HuH-7 (cell line): Measurements from ENCODE around the gene ZNF808.
A peak's percentile ranks its signal among the peaks of the same experiment; 100 is the strongest.
"Not testable (repeated sequence)": the region's sequence is repeated elsewhere in the genome, so short reads cannot be mapped to it uniquely, and the experiment has no call there.

Experiments
- DNase-seq: peaks from one replicate; pipeline ENCODE4 v3.0.0; 2011; ENCODE audit warnings: low spot score

The ZNF808 gene

DNA sequence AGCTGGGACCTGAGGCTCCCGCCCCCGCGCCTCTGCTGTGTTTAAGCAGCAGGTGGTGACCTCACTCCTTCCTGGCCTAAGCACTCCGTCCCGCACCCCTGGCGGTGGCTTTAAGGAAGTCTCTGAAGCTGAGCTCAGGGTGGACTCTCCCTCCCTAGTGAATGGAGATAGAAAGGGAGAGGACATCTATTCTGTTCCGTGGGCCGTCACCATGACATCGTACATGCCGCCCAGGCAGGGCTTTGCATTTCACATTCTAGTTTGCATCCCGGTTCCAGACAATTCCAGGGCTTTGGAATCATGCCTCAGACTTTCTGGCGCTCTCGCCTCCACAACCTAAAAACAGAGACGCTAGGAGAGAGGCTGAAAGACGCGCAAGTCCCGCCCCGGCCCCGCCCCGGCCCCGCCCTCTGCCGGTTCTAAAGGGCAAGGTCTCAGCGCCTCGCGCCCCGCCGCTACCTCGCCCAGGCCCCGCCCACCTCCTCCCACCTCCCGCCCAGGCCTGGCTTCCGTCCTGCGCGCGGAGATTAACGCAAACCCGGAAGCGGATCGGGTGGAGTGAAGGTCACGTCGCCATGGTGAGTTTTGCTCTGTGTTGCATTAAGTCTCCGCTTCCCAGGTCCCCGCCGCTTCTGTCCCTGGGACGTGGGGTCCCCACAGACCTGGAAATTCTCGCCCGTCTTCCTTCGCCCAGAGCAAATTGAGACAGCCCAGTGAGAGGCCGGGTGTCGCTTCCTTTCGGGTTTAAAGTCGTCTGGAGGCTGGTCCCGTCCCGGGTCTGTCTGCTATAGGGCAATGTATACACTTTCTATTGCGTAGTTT is at the start of gene ZNF808:
Gene ZNF808 (plus strand): TSS at position 535 of the 822 bp plus-strand sequence. CDS start 15,617 bp downstream, outside the sequence.
- peak; percentile 81 for DNase-seq

DNA sequence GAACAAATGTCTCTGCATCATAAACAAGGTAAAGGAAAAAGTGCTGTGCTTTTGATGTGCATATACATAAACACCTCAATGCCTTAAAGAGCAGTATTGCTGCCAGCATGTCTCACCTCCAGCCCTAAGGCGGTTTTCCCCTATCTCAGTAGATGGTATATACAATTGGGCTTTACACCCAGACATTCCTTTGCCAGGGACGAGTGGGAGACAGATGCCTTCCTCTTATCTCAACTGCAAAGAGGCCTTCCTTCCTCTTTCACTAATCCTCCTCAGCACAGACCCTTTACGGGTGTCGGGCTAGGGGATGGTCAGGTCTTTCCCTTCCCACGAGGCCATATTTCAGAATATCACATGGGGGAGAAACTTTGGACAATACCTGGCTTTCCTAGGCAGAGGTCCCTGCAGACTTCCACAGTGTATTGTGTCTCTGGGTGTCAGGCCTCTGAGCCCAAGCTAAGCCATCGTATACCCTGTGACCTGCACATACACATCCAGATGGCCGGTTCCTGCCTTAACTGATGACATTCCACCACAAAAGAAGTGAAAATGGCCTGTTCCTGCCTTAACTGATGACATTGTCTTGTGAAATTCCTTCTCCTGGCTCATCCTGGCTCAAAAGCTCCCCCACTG is 43.2 kb upstream of the ZNF808 start:
- DNase-seq: not testable (repeated sequence)

DNA sequence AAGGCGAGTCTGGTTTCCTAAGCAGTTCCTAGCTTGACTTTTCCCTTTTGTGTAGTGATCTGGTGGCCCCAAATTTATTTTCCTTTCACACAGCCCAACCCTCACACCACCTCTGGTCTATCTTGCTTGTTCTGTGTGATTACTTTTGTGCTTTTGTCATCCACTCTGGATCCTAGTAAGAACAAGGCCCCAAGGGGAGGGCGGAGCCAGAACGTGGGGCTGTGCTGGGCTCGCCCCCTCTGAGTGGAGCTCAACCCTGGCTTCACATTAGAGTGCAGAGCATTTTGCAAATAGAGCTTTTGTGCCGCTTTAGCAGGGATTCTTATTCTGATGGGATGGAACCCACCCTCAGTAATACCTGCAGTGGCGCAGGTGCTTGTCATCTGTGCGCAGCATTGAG is 42.4 kb upstream of the ZNF808 start:
- DNase-seq: not testable (repeated sequence)

DNA sequence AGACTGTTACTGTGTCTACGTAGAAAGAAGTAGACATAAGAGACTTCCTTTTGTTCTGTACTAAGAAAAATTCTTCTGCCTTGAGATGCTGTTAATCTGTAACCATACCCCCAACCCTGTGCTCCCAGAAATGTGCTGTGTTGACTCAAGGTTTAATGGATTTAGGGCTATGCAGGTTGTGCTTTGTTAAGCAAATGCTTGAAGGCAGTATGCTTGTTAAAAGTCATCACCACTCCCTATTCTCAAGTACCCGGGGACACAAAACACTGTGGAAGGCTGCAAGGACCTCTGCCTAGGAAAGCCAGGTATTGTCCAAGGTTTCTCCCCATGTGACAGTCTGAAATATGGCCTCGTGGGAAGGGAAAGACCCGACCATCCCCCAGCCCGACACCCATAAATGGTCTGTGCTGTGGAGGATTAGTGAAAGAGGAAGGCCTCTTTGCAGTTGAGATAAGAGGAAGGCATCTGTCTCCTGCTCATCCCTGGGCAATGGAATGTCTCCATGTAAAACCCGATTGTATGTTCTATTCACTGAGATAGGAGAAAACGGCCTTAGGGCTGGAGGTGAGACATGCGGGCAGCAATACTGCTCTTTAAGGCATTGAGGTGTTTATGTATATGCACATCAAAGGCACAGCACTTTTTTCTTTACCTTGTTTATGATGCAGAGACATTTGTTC is 41.8 kb upstream of the ZNF808 start:
- not testable (repeated sequence) for DNase-seq

DNA sequence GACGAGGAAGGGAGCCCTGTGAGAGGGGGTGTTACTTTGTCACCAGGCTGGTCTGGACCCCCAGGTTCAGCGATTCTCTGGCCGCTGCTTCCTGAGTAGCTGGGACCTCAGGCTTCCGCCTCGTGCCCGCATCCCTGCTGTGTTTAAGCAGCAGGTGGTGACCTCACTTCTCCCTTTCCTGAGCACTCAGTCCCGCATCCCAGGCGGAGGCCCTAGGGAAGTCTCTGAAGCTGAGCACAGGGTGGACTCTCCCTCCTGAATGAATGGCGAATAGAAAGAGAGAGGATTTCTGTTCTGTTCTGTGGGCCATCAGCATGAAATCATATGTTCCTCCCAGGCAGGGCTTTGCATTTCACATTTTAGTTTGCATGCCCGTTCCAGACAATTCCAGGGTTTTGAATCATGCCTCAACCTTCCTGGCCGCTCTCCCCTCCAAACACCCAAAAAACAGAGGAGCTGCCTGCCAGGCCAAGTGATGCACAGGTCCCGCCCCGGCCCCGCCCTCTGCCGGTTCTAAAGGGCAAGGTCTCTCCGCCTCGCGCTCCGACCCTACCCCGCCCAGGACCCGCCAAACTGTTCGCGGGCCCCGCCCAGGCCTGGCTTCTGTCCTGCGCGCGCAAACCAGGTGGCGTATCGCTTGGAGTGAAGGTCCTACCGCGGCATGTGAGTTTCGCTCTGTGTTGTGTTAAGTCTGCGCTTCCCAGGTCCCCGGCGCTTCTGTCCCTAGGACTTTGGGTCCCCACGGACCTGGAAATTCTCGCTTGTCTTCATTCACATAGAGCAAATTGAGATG is 35.1 kb upstream of the ZNF808 start:
- DNase-seq: no peak

DNA sequence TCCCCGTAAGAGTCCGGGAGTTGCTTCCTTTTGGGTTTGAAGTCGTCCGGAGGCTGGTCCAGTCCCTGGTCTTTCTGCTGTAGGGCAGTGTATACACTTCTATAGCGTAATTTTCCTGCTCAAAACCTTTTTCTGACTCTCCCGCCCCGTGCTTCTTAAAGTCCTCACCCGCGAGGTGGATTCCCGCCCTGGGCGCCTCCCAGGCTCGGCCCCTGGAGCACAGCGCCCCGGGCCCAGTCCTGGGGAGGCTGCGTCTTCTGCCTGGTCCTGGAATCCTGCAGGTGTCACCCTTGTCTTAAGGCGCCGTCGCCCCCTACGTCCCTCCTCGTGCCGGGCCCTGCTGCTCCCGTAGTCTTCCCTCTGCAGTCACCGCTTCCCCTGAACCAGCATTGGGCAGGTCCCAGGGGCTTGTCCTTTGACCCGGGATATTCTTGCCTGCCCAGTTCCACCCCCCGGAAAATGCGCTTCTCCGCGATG is 34.4 kb upstream of the ZNF808 start:
- DNase-seq: no peak

DNA sequence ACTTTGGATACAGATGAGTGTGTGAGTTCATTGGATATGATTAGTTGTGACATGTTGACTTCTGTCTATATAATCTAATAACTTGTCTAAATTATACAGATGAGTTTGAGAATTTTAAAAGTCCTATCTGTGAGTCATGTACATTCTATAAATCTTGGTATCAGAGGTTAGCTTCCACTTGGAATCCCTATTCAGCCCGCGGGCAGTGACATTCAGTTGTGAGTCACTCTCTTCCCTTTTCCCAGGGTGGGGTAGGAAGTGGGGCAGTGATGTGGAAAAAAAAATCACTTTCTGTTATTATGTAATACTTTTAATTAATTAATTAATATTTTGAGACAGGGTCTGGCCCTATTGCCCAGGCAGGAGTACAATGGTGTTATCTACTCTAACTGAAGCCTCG is 33.0 kb upstream of the ZNF808 start:
- DNase-seq: no peak

DNA sequence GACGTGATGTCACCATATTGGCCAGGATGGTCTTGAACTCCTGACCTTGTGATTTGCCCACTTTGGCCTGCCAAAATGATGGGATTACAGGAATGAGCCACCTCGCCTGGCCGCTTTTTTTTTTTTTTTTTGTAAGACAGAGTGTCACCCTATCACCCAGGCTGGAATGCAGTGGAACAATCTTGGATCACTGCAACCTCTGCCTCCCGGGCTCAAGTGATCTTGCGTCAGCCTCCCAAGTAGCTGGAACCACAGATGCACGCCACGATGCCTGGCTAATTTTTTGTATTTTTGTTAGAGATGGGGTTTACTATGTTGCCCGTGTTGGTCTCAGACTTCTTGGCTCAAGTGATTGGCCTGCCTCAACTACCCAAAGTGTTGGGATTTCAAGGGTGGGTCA is 28.9 kb upstream of the ZNF808 start:
- DNase-seq: no peak

DNA sequence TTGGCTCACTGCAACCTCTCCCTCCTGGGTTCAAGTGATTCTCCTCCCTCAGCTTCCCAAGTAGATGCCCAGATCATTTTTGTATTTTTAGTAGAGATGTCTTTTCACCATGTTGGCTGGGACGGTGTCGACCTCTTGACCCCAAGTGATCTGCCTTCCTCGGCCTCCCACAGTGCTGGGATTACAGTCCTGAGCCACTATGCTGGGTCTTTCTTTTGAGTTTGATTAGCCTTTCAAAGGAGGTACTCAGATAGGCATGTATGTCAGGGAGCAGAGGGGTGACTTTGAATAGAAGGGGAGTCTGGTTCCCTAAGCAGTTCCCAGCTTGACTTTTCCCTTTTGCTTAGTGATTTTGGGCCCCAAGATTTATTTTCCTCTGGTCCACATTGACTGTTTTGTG is 27.0 kb upstream of the ZNF808 start:
- DNase-seq: not testable (repeated sequence)

DNA sequence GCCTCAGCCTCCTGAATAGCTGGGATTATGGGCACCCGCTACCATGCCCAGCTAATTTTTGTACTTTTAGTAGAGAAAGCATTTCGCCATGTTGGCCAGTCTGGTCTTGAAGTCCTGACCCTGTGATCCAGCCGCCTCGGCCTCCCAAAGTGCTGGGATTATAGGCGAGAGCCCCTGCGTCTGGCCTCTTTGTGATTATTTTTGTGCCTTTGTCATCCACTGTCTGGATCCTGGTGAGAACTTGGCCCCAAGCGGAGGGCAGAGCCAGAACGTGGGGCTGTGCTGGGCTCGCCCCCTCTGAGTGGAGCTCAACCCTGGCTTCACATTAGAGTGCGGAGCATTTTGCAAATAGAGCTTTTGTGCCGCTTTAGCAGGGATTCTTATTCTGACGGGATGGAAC is 26.5 kb upstream of the ZNF808 start:
- not testable (repeated sequence) for DNase-seq

DNA sequence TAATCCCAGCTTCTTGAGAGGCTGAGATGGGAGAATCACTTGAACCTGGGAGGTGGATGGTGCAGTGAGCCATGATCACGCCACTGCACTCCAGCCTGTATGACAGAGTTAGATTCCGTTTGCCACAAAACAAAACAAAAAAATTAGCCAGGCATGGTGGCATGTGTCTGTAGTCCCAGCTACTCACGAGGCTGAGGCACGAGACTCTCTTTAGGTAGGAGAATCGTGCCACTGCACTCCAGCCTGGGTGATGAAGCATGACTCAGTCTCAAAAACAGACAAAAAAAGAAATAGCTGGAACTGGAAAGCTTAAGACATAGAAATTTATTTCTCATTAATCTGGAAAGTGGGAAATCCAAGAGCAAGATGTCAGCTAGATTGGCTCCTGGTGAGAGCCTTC is 20.2 kb upstream of the ZNF808 start:
- no peak for DNase-seq

DNA sequence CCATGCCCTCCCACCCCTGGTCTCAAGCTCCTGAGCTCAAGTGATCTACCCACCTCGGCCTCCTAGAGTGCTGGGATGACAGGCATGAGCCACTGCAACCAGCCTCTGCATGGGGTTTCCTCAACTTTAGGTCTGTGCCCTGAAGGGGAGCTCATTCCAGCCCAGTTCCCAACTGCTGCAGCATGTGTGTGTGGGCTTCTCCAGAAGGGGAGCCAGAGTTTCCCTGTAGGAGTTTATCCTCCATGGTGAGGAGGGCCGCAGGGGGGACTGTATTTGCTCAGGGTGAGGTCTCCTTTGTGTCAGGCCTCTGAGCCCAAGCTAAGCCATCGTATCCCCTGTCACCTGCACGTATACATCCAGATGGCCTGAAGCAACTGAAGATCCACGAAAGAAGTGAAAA is 11.3 kb upstream of the ZNF808 start:
- no peak for DNase-seq

DNA sequence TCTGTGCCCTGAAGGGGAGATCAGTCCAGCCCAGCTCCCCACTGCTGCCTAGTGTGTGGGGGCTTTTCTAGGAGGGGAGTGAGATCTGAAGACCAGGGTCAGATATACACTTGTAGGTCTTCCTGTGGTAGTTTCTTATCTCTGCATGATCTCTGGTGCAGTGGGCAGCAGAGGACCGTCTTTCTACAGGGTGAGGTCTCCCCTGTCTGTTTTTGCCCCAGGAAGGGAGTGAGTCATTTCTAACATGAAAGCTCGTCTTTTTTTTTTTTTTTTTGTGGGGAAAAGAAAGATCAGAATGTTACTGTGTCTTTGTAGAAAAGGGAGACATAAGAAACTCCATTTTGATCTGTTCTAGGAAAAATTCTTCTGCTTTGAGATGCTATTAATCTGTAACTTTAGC is 8.8 kb upstream of the ZNF808 start:
- DNase-seq: no peak

DNA sequence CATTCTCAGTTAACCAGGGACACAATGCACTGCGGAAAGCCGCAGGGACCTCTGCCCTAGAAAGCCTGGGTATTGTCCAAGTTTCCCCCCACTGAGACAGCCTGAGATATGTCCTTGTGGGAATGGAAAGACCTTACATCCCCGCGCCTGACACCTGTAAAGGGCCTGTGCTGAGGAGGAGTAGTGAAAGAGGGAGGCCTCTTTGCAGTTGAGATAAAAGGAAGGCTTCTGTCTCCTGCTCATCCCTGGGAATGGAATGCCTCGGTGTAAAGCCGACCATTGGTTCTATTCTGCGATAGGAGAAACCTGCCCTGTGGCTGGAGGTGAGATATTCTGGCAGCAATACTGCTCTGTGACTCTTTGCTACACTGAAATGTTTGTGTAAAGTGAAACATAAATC is 8.3 kb upstream of the ZNF808 start:
- DNase-seq: not testable (repeated sequence)

DNA sequence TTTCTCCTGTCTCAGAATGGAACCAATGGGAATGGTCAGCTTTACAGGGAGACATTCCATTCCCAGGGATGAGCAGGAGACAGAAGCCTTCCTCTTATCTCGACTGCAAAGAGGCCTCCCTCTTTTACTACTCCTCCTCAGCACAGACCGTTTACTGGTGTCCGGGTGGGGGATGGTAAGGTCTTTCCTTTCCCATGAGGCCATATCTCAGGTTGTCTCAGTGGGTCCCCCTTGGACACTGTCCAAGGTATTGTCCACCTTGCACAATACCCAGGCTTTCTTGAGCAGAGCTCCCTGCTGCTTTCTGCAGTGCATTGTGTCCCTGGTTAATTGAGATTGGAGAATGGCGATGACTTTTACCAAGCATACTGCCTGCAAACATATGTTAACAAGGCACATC is 7.5 kb upstream of the ZNF808 start:
- DNase-seq: no peak

DNA sequence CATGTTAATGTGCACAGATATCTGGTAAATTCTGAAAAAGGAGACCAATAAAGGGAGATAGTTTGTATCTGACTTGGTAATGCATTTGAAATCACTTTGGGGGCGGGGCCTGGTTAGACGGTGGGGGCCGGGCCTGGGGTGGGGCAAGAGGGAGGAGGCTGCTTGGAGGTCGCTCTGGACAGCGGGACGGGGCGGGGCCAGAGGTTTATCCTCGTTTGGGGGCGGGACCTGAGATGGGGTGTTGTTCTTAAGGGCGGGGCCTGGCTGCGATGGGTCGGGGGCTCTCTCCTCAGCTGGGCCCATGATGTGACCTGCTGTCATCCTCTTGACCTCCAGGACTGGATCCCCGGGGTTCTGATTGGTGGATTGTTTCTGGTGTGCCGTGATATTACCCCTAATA is 4.9 kb upstream of the ZNF808 start:
- DNase-seq: no peak

DNA sequence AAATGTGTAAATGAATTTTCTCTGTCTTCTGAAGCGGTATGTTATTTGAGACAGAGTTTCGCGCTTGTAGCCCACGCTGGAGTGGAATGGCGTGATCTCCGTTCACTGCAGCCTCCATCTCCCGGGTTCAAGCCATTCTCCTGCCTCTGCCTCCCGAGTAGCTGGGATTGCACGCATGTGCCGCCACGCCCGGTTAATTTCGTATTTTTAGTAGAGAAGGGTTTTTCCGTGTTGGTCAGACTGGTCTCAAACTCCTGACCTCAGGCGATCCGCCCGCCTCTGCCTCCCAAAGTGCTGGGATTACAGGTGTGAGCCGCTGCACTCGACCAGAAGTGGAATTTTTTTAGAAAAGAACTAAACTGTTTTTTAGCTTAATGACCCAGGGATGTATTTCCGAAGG is 3.4 kb upstream of the ZNF808 start:
- no peak for DNase-seq

DNA sequence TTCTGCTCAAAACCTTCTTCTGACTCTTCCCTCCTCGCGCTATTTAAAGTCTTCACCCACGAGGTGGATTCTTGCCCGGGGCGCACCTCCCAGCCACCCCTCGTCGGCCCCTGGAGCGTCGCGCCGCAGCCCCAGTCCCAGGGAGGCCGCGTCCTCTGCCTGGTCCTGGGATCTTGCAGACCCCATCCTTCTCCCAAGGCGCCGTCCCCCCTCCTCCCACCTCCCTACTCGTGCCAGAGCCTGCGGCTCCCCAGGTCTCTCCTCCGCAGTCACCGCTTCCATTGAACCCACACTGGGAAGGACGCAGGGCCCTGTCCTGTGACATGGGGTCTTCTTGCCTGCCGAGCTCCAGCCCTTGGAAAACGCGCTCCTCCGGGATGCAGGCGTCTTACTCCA is 486 bp downstream of the ZNF808 start:
- peak; percentile 15 for DNase-seq

DNA sequence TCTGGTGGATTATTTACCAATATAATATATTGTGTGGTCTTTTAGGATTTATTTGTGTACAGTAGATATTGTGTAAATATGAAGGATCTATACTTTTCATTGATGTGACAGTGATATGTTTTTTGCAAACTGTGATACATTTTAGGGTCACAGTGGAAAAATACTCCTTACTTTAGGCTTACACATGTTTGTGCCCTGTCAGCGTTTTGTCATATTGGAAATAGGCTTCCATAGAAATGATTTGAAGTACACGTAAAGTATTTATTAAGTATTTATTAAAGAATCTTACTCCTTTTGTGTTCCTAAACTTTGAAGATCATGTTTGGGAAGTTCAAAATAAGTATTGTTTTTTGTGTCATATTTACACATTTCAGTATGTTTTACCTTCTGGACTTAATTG is 5.0 kb downstream of the ZNF808 start:
- DNase-seq: no peak

DNA sequence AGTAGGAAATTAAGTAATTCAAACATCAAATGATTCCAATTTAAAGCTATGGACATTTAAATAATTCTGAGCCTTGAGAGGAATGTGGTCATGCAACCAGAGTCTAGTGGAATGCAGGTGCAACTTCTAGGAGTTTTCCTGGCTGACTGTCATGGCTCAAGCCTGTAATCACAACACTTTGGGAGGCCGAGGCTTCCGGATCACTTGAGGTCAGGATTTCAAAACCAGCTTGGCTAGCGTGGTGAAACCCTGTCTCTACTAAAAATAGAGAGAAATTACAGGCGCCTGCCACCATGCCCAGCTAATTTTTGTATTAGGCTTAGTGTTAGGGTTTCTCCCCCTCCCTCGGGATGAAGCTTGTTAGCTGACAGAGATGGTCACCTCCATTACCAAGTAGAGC is 6.4 kb downstream of the ZNF808 start:
- DNase-seq: no peak

DNA sequence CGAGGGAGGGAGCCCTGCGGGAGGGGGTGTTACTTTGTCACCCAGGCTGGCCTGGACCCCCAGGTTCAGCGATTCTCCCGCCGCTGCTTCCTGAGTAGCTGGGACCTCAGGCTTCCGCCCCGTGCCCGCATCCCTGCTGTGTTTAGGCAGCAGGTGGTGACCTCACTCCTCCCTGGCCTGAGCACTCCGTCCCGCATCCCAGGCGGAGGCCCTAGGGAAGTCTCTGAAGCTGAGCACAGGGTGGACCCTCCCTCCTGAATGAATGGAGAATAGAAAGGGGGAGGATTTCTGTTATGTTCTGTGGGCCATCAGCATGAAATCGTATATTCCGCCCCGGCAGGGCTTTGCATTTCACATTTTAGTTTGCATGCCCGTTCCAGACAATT is 7.9 kb downstream of the ZNF808 start:
- not testable (repeated sequence) for DNase-seq

DNA sequence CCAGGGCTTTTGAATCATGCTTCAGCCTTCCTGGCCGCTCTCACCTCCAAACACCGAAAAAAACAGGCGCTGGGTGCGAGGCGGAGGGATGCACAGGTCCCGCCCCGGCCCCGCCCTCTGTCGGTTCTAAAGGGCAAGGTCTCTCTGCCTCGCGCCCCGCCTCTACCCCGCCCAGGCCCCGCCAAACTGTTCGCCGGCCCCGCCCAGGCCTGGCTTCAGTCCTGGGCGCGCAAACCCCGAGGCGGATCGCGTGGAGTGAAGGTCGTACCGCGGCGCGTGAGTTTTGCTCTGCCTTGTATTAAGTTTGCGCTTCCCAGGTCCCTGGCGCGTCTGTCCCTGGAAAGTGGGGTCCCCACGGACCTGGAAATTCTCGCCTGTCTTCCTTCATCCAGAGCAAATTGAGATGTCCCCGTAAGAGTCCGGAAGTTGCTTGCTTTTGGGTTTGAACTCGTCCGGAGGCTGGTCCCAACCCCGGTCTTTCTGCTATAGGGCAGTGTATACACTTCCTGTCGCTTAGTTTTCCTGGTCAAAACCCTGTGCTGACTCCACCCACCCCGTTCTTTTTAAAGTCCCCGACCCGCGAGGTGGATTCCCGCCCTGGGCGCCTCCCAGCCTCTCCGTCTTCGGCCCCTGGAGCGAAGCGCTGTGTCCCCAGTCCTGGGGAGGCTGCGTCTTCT is 8.4 kb downstream of the ZNF808 start:
- DNase-seq: no peak
